Immature natural killer cell (primary cell): ENCODE results near the gene JAK1. TPM values are rescaled to one million over a fixed set of nuclear protein-coding genes. Genes with fewer than 3 reads are reported as not detected.
A peak's percentile ranks its signal among the peaks of the same experiment; 100 is the strongest.

ENCODE experiments used
- DNase-seq, 3 donors: peaks; one replicate each; pipeline ENCODE4 v3.0.0; 2022; ENCODE audit warnings: mixed read lengths in 1 of 3
- H3K27ac Mint-ChIP-seq, 6 donors: one replicate each; pipeline ENCODE4 v1.8.0; 2020; ENCODE audit warnings: mixed read lengths in 6 of 6, mild to moderate bottlenecking in 5 of 6, inconsistent platforms in 4 of 6, moderate library complexity in 3 of 6
- H3K27me3 Mint-ChIP-seq, 3 donors: one replicate each; pipeline ENCODE4 v1.8.0; 2020 to 2021; ENCODE audit warnings: low read depth in 3 of 3, mild to moderate bottlenecking in 3 of 3, mixed read lengths in 3 of 3, moderate library complexity in 3 of 3, inconsistent platforms in 1 of 3
- H3K36me3 Mint-ChIP-seq, 3 donors: one replicate each; pipeline ENCODE4 v1.8.0; 2020; ENCODE audit warnings: mixed read lengths in 3 of 3, inconsistent platforms in 2 of 3, mild to moderate bottlenecking in 2 of 3
- H3K4me1 Mint-ChIP-seq, 2 donors: one replicate each; pipeline ENCODE4 v1.8.0; 2020; ENCODE audit warnings: inconsistent platforms in 2 of 2, mild to moderate bottlenecking in 2 of 2, mixed read lengths in 2 of 2, moderate library complexity in 1 of 2
- H3K4me3 Mint-ChIP-seq, 5 donors: one replicate each; pipeline ENCODE4 v1.8.0; 2020; ENCODE audit warnings: mild to moderate bottlenecking in 5 of 5, mixed read lengths in 5 of 5, inconsistent platforms in 3 of 5, moderate library complexity in 3 of 5
- H3K9me3 Mint-ChIP-seq, 6 donors: one replicate each; pipeline ENCODE4 v1.8.0; 2020; ENCODE audit warnings: mild to moderate bottlenecking in 6 of 6, mixed read lengths in 6 of 6, inconsistent platforms in 4 of 6, moderate library complexity in 3 of 6
- polyA plus RNA-seq, 3 donors: library from polyadenylated mRNA; unstranded; fragments of 300-500 nt; fragmentation: Illumina TruSeq; gene quantifications; one replicate each; pipeline ENCODE4 v1.2.3, GENCODE V29; 2021

JAK1 gene
- polyA plus RNA-seq, 3 donors from 2014 or later = 265 to 734 (median 416) TPM

DNA sequence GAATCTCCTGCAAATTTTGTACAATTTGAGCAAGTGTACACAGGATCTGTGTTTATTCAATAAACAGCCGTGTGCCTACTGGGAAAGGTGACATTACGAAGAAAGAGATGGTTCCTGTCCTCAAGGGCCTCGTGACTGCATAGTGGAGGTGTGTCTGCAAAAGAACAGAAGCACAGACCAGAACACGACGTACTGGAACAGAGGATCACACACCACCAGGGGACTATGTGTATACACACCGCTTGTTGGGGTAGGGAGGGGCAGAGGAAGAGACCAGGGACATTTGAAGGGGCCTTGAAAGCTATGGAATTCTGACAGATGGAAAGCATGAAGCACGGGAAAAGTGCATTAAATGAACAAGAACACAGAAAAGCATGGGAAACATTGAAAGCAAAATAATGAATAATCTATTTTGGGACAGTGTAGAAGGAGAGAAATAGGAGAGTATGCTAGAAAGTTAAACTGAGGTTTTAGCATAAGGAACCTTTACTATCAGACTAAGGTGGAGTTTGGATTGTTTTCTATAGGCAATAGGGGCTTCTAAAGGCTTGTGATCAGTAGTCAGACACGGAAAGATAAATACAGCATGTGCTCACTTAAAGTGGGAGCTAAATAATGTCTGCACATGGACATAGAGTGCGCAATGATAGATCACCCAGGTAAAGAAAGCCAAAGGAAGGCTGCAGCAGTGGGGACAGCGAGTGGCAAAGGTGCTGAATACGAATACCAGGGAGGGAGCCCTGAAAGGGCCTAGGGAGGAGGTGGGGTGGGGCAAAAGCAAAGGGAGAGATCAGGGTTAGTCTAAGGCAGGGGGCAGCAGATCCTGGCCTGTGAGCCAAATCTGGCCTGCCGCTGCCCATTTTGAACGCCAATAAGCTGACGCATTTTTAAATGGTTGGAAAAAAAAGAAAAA lies 11.0 kb downstream of the JAK1 start:
- no peak overlapping the region for H3K27ac Mint-ChIP-seq
- no peak overlapping the region for H3K4me3 Mint-ChIP-seq
- peaks cover 0 to 8% (median 1%) of the 10 kb centered on the region in 3 donors for H3K27me3 Mint-ChIP-seq
- H3K9me3 Mint-ChIP-seq = no peaks in the 10 kb centered on the region
- H3K4me1 Mint-ChIP-seq = peaks cover 0 to 29% of the 10 kb centered on the region in 2 donors
- H3K36me3 Mint-ChIP-seq = no peaks in the 10 kb centered on the region
- DNase-seq = no peak

DNA sequence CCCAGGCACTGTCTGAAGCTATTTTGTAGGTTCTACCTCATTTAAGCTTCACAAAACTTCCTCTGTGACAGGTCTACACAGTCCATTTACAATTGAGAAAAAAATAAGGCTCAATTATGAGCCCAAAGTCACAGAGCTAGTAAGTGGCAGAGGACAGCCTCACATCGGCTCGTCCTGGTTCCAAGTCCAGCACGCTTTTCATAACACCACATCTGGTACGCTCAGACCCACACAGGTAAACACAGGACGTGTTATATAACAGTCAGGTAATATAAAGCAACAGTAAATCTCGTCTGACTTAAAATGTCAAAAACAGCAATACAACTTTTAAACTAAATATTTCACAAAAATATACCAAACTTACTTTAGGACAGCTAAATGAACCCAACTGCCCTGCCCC lies 13.1 kb downstream of the JAK1 start:
- H3K4me1 Mint-ChIP-seq = peaks cover 0 to 48% of the 10 kb centered on the region in 2 donors
- DNase-seq = no peak
- no peaks in the 10 kb centered on the region for H3K36me3 Mint-ChIP-seq
- no peaks in the 10 kb centered on the region for H3K9me3 Mint-ChIP-seq
- peaks cover 0 to 4% (median 1%) of the 10 kb centered on the region in 3 donors for H3K27me3 Mint-ChIP-seq
- peak overlapping the region in 3 of 5 donors; percentile 26 to 34 (median 30) for H3K4me3 Mint-ChIP-seq
- peak overlapping the region in 5 of 6 donors; percentile 22 to 72 (median 64) for H3K27ac Mint-ChIP-seq

DNA sequence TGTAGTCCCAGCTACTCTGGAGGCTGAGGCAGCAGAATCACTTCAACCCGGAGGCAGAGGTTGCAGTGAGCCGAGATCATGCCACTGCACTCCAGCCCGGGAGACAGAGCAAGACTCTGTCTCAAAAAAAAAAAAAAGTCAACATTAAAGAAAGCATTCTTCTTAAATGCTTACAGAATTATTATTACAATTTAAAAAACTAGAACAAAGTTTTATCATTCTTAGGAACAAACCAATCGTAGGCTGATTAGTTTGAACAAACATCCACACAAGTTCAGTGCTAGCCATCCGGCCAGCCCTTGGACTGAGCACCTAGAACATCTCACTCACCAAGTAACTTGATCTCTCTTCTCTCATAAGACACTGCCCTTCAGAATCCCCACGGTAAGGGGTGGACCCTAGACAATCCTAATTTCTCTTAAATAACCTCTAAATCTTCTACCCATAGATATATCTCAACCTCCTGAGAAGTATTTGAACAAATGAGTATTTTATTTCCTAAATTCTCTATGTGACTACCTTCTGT lies 16.0 kb downstream of the JAK1 start:
- H3K36me3 Mint-ChIP-seq = no peaks in the 10 kb centered on the region
- H3K4me3 Mint-ChIP-seq = peak overlapping the region; percentile 70 to 80 (median 72)
- H3K27ac Mint-ChIP-seq = peak overlapping the region; percentile 80 to 93 (median 90)
- H3K27me3 Mint-ChIP-seq = peaks cover 0 to 5% (median 3%) of the 10 kb centered on the region in 3 donors
- H3K4me1 Mint-ChIP-seq = peaks cover 0 to 77% of the 10 kb centered on the region in 2 donors
- H3K9me3 Mint-ChIP-seq = no peaks in the 10 kb centered on the region
- DNase-seq = no peak

DNA sequence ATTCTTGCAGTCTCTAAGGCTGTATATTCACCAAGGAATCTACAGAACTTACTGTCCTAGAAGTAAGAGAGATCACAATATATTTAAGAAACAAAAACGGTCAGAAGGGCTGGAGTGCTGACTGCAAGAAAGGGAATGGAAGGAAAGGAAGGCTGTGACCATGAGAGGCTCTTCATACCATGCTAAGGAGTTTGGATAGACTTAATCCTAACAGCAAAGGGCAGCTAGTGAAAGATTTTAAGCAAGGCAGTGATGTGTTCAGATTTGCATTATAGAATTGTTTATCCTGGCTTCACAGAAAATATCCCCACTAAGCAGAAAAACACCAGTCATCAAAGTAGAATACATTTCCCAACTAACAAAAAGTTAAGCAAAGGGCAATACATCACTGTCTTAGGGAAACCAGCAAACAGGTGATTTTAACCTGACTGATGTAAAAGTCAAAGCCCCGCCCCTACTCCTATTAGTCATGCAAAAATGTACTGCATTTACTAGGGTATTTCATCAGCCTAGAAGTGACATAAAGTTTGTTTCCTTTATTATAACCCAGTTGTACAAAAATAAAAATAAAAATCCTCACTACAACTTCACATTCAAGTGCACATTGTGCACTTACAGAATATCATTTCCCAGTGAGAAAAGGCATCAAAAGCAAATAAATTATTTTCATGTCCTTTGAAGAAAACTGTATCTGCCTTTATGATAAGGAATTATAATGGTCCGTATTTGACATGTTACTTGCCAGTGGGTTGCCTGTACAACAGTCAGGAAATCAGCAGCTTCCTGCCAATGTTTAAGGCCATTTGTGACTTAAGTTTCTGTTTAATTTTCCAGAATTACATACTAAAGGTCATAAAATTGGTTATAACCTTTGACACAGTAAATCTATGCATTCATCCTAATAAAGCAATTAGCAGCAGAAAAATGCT lies 17.2 kb downstream of the JAK1 start:
- Mint-ChIP-seq H3K9me3 (no peaks in the 10 kb centered on the region), H3K36me3 (no peaks in the 10 kb centered on the region)

DNA sequence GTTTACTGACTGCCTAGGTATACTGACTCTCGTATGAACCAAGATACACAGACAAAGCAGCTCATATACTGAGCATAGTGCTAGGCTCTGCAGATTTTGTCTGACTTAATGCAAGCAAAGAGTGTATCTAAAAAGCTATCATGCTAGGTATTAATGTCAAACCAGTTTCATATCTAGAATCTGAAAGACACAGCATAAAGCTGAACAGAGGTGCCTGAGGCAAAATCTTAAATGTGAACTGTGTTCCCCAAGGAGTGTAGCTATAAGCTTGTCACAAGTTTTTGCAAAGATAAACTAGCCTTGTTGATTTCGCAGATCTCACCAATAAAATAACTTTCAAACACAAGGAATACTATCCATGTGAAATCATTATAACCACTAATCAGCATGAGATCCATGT lies 18.1 kb downstream of the JAK1 start:
- H3K9me3 Mint-ChIP-seq = no peaks in the 10 kb centered on the region
- H3K36me3 Mint-ChIP-seq = no peaks in the 10 kb centered on the region
- DNase-seq = no peak
- peaks cover 6 to 90% of the 10 kb centered on the region in 2 donors for H3K4me1 Mint-ChIP-seq
- peaks cover 0 to 7% (median 3%) of the 10 kb centered on the region in 3 donors for H3K27me3 Mint-ChIP-seq
- H3K4me3 Mint-ChIP-seq = peak overlapping the region; percentile 28 to 72 (median 54)
- peak overlapping the region; percentile 46 to 93 (median 84) for H3K27ac Mint-ChIP-seq

More for the DNA sequence above, 17.2 kb downstream of the JAK1 start:
- H3K4me1 Mint-ChIP-seq = peaks cover 0 to 87% of the 10 kb centered on the region in 2 donors
- no peak for DNase-seq
- peak overlapping the region; percentile 28 to 72 (median 54) for H3K4me3 Mint-ChIP-seq
- H3K27me3 Mint-ChIP-seq = peaks cover 0 to 5% (median 3%) of the 10 kb centered on the region in 3 donors
- H3K27ac Mint-ChIP-seq = peak overlapping the region; percentile 46 to 93 (median 84)

DNA sequence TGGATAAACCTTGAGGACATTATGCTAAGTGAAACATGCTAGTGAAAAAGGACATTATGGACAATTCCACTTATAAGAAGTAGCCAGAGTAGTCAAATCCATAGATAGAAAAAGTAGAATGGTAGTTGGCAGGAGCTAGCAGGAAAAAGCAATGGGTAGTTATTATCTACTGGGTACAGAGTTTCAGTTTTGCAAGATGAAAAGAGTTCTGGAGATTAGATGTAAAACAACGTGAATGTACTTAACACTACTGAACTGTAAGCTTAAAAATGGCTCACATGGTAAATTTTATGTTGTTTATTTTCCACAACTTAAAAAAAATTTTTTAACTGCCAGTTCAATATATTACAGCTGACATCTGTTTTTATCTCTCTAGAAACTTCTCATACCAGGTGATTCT lies 19.4 kb downstream of the JAK1 start:
- H3K27me3 Mint-ChIP-seq = peaks cover 1 to 7% (median 3%) of the 10 kb centered on the region in 3 donors
- H3K27ac Mint-ChIP-seq = peak overlapping the region; percentile 32 to 81 (median 66)
- H3K36me3 Mint-ChIP-seq = no peaks in the 10 kb centered on the region
- peak overlapping the region; percentile 21 to 66 (median 43) for H3K4me3 Mint-ChIP-seq
- no peak for DNase-seq
- peaks cover 19 to 86% of the 10 kb centered on the region in 2 donors for H3K4me1 Mint-ChIP-seq
- H3K9me3 Mint-ChIP-seq = no peaks in the 10 kb centered on the region

DNA sequence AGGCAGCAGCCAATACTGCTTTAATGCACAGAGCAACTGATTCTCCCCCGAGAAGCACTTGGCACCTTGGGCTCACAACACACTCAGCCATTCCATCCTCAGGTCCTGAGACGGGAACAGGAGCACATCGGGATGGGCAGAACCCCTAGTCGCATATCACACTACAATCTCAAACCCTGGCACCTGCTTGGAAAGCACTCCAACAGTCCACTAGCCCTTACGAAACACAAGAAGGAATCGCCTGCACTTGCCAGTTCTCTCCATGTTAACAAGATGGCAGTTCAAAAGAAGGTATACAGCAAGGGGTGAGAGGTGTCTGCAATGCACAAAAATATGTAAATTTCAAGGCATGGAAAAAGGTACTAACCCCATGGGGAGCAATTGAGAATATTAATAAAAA lies 21.4 kb downstream of the JAK1 start:
- Mint-ChIP-seq H3K4me1 (peaks cover 39 to 85% of the 10 kb centered on the region in 2 donors), H3K4me3 (peak overlapping the region in 4 of 5 donors; percentile 23 to 41 (median 32)), H3K27me3 (peaks cover 1 to 8% (median 3%) of the 10 kb centered on the region in 3 donors)

DNA sequence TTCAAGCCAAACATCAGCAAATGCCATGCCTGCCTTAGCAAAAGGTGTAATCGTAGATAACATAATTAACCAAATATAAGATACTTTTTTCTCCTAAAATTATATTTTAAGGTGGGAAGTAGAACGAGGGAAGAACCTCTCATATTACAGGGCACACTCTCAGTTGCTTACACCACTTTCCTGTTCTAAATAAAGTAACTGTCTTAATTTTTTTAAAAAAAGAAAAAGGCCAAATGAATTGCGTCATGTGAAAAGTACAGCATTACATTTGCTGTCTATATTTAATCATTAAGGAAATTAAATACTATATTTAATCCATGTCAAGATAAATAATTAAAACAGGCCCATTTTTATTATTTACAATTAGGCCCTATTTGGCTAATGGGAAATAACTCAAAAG lies 23.7 kb downstream of the JAK1 start:
- H3K4me3 Mint-ChIP-seq = peak overlapping the region in 4 of 5 donors; percentile 37 to 72 (median 56)
- peak overlapping the region in 4 of 6 donors; percentile 76 to 88 (median 80) for H3K27ac Mint-ChIP-seq
- peaks cover 4 to 12% (median 5%) of the 10 kb centered on the region in 3 donors for H3K27me3 Mint-ChIP-seq
- no peak for DNase-seq
- peaks cover 62 to 87% of the 10 kb centered on the region in 2 donors for H3K4me1 Mint-ChIP-seq
- H3K36me3 Mint-ChIP-seq = no peaks in the 10 kb centered on the region
- no peaks in the 10 kb centered on the region for H3K9me3 Mint-ChIP-seq

More for the DNA sequence above, 21.4 kb downstream of the JAK1 start:
- Mint-ChIP-seq H3K27ac (peak overlapping the region in 5 of 6 donors; percentile 54 to 76 (median 73)), H3K36me3 (no peaks in the 10 kb centered on the region), H3K9me3 (no peaks in the 10 kb centered on the region)
- no peak for DNase-seq

DNA sequence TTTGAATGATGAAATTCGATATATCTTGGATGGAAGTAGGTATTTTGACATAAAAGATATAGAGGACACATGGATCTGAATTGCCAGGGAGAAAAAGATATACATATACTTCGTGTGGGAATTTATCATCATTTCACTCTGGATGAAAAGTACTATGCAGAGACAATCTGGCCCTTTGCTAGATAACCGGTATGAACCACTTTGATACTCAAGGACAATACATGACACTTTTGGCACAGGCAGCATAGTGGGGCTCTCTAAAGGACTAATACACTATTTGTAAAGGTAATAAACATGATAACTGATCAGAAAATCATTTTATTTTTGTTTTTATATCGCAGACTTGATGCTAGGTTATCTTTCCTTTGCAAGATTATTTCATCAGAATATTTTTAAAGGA lies 24.2 kb downstream of the JAK1 start:
- Mint-ChIP-seq H3K4me1 (peaks cover 67 to 87% of the 10 kb centered on the region in 2 donors), H3K27ac (peak overlapping the region; percentile 74 to 88 (median 78)), H3K27me3 (peaks cover 6 to 12% (median 6%) of the 10 kb centered on the region in 3 donors), H3K4me3 (peak overlapping the region; percentile 37 to 72 (median 56)), H3K36me3 (peaks cover 0 to 2% (median 0%) of the 10 kb centered on the region in 3 donors), H3K9me3 (no peaks in the 10 kb centered on the region)
- DNase-seq = no peak

DNA sequence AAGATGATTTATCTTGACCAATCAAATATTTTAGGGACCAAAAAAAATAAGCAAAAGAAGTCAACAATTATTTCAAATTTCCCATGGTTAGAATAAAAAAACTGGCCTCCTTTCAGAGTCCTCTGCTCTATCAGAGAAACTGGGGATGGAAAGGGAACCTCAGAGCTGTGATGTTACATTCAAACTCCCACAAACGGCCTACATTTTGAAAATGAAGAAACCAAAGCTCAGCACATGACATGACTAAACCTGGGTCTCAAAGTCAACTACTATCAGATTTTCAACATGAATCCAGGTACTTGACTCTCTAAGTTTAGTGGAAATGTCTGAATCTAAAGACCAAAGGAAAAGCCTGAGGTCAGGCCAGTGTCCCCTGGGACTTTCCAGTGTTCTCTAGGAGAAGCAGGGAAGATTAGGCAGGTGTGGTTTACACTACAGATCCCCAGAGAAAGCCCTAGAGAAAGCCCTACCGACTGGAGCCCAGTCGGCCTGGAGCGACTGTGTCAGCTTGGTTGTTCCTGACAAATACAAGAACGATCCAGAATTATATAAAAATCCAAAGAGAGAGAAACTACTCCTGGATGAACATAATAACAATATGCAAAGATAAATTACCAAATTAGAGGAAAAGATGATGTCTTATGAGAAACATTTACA lies 24.8 kb downstream of the JAK1 start:
- peak overlapping the region; percentile 37 to 72 (median 56) for H3K4me3 Mint-ChIP-seq
- H3K4me1 Mint-ChIP-seq = peaks cover 72 to 85% of the 10 kb centered on the region in 2 donors
- H3K27me3 Mint-ChIP-seq = peaks cover 8 to 10% (median 9%) of the 10 kb centered on the region in 3 donors

DNA sequence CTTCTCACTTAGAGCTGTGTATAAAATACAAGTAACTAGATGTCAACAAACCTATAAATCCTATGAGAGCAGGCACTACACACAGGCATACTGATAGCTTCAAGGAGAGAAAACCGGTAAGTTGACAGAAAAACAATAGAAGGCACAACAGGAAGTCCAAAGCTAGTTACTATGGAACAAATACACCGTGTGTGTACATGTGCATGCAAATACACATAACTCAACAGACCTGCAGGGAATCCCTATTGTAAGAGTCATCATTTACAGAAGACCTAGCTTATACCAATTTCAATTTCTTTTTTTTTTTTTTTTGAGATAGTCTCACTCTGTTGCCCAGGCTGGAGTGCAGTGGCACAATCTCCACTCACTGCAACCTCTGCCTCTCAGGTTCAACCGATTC lies 26.3 kb downstream of the JAK1 start:
- DNase-seq = no peak
- peaks cover 6 to 18% (median 11%) of the 10 kb centered on the region in 3 donors for H3K27me3 Mint-ChIP-seq
- peaks cover 0 to 5% (median 0%) of the 10 kb centered on the region in 3 donors for H3K36me3 Mint-ChIP-seq
- no peaks in the 10 kb centered on the region for H3K9me3 Mint-ChIP-seq
- peak overlapping the region; percentile 69 to 84 (median 78) for H3K27ac Mint-ChIP-seq
- peaks cover 85 to 88% of the 10 kb centered on the region in 2 donors for H3K4me1 Mint-ChIP-seq
- H3K4me3 Mint-ChIP-seq = peak overlapping the region; percentile 36 to 68 (median 62)

More for the DNA sequence above, 24.8 kb downstream of the JAK1 start:
- Mint-ChIP-seq H3K36me3 (peaks cover 0 to 5% (median 0%) of the 10 kb centered on the region in 3 donors), H3K9me3 (no peaks in the 10 kb centered on the region), H3K27ac (peak overlapping the region; percentile 74 to 88 (median 78))
- no peak for DNase-seq

DNA sequence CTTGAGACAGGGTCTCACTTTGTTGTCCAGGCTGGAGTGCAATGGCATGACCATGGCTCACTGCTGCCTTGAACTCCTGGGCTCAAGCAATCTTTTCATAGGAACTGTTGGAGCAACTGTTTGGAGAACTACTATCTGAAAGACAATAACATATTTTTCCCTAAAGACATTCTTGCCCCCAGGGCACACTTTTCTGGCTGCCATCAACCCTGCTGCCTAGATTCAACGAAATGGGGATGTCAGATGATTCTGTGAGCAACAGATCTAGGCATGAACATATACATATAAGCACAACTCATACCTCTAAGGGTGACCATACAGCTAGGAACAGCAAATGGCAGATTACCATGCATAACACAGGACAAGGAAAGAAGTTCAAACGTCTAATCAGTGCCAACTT lies 27.4 kb downstream of the JAK1 start:
- peak overlapping the region; percentile 7 to 46 (median 34) for H3K4me3 Mint-ChIP-seq
- peaks cover 8 to 25% (median 11%) of the 10 kb centered on the region in 3 donors for H3K27me3 Mint-ChIP-seq
- H3K9me3 Mint-ChIP-seq = no peaks in the 10 kb centered on the region
- peaks cover 88 to 98% of the 10 kb centered on the region in 2 donors for H3K4me1 Mint-ChIP-seq
- no peak for DNase-seq
- peaks cover 0 to 5% (median 0%) of the 10 kb centered on the region in 3 donors for H3K36me3 Mint-ChIP-seq
- peak overlapping the region; percentile 18 to 84 (median 70) for H3K27ac Mint-ChIP-seq
